GM04504 (cell line): Measurements from ENCODE around the gene KDM5A.
"Not testable (repeated sequence)": the region's sequence is repeated elsewhere in the genome, so short reads cannot be mapped to it uniquely, and the experiment has no call there.

Source experiments
- DNase-seq: peaks from one replicate; pipeline ENCODE4 v3.0.0-alpha.2; 2012; ENCODE audit warnings: low read depth

Gene KDM5A

DNA sequence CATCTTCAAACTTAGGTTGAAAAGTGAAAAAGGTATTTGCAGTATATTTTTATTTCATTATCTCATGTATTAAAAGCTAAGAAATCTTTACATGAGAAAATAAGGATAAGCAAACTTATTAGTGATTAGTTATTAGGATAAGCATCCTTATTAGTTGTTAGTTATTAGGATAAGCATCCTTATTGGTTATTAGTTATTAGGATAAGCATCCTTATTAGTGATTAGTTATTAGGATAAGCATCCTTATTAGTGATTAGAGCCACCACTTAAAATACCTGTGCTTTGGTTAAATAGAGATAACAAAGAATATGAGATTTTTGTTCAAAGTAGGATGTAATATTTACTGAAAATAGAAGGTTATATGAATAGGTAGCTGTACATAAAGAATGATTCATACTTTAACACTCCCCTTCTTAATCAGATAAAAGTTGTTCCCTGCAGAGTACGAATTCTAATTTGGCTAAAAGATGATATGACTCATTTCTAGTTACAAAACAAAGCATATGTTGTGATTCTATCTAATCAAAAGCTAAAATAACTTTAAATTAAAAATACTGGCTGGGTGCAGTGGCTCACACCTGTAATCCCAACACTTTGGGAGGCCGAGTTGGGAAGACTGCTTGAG, 56.4 kb downstream of the KDM5A start:
- no peak for DNase-seq

DNA sequence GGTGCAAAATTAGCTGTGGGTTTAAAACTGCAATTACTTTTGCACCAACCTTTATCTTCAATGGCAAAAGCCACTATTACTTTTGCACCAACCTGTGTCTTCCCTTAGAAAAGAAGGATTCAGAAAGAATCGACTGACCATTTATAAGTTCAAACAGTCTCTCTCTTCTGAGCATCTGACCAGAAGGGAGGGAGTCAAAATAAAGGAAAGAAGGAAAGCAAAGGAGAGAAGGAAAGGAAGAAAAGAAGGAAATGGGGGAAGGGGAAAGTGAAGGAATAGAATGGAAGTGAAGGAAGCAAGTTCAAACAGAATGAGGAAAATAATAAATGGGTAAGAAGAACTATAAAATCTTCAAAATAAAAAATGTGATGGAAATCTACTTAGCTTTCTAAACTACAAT, 57.8 kb downstream of the KDM5A start:
- no peak for DNase-seq

DNA sequence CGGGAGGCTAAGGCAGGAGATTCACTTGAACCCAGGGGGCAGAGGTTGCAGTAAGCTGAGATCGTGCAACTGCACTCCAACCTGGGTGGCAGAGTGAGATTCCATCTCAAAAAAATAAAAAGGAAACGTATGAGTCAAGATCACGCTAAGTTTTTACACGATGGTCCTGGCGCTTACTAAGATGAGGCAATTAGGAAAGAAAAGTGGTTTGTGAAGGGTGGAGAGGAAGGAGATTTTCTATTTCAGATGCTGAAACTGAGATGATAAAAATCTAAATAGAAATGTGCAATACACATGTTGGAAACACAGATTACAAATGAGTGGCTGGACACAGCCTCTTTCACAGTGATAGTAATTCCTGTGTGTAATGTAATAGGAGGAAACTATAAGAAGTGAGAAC, 63.2 kb downstream of the KDM5A start:
- peak; percentile 25 for DNase-seq

DNA sequence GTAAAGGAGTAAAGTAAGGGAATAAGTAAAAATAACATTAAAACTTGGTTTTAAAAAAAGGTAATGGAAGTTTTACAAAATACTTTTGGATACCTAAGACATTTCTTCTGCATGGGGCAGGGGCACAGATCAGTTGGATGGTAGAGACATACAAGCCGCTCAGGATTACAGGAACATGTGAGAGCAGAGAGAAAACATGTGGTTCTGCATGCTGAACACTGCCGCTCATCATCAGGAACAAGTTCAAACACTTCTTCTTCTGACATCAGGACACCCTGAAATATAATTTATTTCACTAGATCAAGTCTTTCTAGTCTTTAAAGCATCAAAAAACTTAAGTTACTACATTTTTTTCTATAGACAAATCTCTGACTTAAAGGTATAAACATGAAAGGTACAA, 65.6 kb downstream of the KDM5A start:
- DNase-seq: no peak

DNA sequence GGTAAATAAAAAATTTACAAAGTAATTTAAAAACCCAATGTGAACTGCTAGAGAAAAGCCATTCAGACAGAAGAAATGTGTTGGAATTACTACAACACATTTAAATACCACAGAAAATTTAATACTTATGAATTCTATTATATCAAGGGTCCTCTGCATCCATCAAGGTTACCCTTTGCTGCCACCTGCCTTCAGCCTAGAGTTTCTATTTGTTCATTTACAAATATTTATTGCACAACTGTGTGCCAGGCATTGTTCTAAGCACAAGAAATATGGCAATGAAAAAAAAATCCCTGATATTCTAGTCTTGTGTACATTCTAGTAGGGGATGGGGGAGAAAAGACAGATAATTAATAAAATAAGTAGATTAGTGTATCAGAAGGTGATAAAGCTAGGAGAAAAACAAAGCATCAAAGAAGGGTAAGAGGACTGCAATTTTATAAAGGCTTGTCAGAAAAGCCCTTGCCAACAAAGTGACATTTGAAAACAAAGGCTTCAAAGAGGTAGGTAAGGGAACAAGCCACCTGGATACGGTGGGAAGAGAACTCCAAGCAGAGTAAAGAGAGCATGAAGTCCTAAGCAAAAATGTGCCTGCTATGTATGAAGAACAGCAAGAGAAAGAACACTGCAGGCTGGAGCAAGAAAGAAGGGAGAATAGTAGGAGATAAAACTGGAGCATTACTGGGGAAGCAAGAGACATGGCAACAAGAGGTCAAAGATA, 67.4 kb downstream of the KDM5A start:
- DNase-seq: no peak

DNA sequence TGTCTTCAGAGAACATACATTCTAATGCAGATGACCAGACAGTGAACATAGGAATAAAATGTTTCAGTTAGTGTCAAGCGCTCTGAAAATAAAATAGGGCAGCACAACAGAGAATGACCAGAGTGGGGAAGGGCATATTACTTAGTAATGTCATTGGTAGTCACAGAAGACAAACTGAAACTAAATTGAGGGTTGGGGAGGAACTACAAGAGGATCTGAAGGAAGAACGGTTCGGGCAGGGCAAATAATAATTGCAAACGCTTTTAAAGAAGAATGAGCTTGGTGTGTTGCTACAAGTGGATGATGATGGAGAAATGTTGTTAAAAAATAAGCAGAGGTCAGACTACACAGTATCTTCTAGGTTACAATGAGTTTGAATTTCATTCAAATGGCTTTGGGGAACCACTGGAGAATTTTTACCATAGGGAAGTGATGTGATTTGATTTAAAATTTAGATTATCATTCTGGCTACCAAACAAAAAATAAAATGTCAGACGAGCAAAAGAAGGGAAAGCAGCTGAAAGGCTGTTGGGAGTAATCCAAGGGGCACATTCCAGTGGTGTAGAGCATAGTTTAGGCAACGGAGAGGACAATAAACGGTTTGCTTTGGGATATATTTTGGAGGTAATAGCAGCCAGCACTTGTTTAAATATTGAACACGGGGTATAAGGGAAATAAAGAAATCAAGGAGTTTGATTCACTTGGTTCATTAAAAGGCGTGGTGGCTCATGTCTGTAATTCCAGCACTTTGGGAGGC, 70.2 kb downstream of the KDM5A start:
- DNase-seq: no peak

DNA sequence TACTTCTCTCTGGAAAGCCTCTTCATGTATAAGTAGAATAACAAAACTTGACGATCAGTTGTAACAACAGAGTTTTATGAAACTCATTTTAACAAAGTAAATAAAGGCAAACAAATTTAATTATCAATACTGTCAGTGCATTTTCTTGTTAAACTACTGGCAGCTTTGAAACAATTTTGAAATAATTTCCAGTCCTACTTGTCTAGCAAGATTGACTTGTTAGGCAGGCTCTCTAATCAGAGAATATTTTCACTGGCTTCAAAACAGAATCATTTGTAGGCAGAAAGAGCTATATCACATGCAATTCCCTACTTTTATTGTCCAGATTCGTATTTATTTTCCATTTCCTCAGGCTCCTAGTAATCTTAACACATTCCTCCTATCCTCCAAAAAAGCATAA, 80.6 kb downstream of the KDM5A start:
- DNase-seq: no peak

DNA sequence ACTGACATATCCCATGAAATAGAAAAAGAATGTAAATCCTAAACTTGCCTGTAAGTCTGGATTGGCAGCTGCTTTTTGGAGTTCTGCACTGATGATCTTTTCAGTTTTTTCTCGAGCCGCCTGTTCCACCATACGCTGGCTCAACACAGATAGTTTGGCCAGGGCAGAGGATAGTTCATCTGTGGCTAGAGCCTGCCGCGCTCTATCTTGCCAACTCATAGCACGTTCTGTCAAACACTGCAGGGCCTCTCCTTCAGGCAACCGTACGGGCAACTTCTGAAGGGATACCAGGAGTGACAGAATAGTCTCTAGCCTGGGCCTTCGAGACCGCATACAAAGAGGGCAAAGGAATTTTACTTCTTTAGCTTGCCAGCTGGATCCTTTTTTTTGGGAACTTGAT, 81.7 kb downstream of the KDM5A start:
- no peak for DNase-seq

DNA sequence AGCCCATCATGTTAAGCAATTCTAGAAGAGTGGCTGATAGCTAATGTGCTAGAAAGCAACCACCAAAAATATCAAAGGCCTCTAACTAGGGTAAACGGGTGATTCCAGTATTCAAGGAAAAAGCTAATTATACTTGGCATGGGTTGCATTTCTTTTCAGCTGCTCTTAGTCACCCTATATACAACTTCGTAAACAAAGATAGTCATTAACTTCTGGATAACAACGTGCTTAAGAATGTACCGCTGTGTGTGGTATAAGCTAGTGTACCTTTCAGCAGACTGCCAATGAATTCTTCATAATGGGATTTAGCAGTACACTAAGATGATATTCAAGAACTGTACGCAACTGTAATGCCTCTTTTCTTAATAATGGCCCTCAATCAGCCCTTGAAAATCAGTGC, 84.3 kb downstream of the KDM5A start:
- DNase-seq: no peak

DNA sequence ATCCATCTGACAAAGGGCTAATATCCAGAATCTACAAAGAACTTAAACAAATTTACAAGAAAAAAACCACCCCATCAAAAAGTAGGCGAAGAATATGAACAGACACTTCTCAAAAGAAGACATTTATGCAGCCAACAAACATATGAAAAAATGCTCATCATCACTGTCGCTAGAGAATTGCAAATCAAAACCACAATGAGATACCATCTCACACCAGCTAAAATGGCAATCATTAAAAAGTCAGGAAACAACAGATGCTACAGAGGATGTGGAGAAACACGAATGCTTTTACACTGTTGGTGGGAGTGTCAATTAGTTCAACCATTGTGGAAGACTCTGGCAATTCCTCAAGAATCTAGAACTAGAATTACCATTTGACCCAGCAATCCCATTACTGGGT, 86.4 kb downstream of the KDM5A start:
- DNase-seq: not testable (repeated sequence)

DNA sequence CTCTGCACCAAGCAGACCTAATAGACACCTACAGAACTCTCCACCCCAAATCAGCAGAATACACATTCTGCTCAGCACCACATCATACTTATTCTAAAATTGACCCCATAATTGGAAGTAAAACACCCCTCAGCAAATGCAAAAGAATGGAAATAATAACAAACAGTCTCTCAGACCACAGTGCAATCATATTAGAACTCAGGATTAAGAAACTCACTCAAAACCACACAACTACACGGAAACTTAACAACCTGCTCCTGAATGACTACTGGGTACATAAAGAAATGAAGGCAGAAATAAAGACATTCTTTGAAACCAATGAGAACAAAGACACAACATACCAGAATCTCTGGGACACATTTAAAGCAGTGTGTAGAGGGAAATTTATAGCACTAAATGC, 89.0 kb downstream of the KDM5A start:
- not testable (repeated sequence) for DNase-seq

DNA sequence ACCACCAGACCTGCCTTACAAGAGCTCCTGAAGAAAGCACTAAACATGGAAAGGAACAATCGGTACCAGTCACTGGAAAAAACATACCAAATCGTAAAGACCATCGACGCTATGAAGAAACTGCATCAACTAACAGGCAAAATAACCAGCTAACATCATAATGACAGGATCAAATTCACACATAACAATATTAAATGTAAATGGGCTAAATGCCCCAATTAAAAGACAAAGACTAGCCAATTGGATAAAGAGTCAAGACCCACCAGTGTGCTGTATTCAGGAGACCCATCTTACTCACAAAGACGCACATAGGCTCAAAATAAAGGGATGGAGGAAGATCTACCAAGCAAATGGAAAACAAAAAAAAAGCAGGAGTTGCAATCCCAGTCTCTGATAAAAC, 89.6 kb downstream of the KDM5A start:
- DNase-seq: not testable (repeated sequence)

DNA sequence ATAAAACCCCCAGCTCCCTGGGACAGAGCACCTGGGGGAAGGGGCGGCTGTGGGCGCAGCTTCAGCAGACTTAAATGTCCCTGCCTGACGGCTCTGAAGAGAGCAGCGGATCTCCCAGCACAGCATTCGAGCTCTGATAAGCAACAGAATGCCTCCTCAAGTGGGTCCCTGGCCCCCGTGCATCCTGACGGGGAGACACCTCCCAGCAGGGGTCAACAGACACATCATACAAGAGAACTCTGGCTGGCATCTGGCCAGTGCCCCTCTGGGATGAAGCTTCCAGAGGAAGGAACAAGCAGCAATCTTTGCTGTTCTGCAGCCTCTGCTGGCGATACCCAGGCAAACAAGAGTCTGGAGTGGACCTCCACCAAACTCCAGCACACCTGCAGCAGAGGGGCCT, 91.1 kb downstream of the KDM5A start:
- DNase-seq: not testable (repeated sequence)

DNA sequence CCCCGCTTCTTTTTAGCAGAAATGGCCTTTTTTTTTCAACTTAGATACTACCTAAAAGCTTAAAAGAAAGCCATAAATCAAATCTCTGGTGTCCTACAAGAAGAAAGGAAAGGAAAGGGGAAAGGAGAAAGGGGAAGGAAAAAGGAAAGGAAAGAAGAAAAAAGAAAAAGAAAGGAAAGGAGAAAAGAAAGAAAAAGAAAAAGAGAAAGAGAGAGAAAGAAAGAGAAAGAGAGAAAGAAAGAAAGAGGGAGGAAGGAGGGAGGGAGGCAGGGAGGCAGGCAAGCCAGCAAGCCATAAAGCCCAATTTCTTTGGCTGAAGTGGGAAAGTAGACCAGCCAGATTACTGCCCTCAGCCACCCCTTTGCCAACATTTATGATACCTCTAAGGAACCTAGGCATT, 94.0 kb downstream of the KDM5A start:
- DNase-seq: no peak

DNA sequence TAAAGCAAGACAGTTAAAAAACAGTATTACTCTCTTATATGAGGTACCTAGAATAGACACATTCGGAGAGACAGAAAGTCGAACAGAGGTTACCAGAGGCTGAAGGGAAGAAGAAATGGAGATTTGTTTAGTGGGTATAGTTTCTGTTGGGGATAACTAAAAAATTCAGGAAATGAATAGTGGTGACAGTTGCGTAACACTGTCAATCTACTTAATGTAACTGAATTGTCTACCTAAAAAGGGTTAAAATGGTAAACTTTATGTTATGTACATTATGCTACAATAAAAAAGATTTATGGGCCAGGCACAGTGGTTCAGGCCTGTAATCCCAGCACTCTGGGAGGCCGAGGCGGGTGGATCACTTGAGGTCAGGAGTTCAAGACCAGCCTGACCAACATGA, 95.9 kb downstream of the KDM5A start:
- DNase-seq: no peak

DNA sequence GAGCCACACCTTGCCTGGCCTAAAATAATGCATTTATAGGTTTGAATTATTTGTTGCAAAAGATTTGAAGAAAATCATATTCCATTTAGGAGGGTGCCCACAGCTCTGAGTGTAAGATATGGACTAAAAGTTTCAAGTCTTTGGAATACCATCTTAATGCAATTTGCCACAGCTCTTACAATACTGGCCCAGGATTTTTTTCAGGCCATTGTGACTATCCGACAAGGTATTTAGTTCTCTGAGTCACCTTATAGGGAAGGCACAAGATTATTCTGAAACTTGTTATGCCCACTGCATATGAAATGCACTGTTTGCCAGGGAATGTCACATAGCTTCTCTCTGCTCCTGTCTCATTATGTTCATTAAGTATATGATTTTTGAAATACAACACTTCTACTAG, 96.9 kb downstream of the KDM5A start:
- no peak for DNase-seq

DNA sequence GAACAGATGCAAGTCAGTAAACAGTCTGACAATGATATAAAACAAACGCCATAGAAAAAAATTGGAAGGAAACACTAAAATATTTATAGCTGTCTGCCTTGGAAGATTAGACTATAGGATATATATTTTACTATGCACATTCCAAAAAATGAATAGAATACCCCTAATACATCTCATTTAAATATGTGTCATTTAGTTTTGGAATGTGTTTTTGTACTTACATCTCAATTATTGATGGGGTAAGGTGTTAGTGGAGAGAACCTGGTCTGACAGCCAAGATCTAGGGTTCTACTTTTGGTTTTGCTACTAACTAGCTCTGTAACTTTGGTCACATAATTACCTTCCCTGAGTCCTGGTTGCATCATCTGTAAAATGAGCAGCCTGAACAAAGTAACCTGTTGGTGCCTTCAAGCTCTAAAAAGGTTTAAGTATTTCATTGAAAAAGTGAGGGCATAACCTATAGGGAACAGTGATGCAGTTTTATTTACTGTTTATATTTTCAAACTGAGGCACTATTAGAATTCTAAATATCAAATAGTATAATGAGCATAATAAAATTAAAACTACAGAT, 97.9 kb downstream of the KDM5A start:
- no peak for DNase-seq

DNA sequence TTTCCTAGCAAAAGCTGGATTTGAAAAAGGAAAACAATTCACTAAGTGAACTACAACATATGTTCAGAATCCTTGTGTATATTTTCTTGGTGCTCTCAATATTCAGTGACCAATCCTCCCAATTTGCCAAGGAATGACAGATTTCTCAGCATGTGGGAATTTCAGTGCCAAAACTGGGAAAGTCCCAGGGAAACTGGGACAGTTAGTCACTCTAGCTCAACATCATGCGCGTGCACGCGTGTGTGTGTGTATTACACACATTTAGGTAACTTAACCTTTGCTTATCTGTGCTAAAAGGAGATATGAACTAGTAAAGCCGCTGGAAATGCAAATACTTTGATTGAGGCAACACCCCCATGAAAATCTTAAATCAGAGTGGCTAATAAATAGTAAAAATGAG, 100.4 kb downstream of the KDM5A start:
- peak; percentile 69 for DNase-seq

DNA sequence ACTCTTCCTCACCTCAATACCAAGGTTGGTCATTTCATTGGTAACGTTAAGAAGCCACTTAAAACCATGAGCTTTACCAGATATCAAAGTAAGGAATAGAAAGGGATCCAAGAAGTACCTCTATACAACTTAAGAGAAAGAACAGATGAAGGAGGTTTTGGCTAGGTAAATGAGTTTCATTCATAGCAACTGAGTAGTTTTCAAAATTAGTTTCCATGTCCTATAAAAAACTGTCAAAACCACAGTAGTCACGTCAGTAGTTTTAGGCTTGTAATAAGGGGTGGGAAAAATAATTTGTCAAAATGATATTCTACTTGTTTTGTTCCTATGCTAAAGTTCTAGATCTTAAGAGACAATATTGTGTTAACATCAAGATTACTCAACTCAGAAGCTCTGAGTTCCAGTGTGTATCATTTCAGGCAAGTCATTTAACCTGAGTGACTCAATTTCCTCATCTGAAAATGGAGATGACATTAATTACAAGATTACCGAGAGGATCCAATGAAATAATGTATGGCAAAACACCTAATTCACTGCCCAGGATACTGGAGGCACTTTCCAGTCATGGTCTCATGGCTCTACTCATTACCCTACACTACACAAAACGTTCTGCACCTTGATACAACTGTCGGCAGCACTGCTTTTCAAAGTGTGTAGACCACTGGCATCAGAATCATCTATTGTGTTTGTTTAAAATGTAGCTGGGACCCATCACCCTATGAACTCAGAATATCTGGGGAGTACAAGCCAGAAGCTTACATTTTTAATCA, 102.4 kb downstream of the KDM5A start:
- no peak for DNase-seq

DNA sequence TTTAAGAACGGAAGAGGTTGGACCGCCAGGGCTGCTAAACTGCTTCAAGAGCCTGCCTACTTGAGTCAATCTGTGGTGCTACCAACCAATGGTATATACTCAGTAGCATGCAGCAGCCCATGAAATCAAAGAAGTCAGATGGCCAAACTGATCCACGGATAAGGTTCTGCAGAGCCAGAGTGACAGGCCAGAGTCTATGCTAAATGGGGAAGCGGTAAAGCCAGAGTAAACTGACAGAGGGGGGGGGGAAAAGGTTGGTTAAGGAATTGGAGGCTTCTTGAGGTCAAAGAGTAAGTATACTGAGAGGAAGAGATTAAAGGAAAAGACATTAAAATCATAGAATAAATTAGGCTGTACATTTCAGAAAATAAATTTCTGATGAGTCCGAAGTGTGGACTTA, 111.1 kb downstream of the KDM5A start:
- DNase-seq: no peak

DNA sequence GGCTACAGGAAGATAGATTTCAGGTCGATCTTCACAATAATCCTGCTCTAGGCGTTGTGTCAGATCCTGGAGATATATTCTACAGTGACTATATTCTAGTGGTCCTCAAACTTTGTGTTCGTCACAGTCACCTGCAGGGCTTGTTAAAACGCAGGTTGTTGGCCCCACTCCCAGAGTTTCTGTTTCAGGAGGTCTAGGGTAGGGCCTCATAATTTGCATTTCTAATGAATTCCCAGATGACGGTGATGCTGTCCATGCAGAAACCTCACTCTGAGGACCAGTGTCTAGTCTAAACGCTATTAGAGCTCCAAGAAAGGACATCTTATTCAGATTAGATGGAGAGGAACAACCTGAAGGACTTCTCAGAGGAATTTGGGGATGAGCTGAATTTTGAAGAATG, 113.3 kb downstream of the KDM5A start:
- no peak for DNase-seq

DNA sequence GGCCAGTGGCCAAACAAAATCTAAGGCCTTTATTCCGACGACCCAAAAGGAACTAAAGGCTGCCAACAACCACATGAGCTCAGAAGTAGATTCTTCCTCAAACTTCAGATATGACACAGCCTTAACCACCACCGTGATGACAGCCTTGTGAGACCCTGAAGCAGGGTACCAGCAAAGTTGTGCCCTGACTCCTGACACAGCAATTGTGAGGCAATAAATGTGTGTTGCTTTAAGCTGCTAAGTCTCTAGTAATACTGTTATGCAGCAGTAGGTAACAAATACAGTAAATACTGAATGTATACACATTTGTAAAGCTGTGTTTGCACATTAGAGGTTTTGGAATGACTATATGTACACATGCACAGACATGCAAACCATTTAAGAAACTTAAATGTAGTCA, 115.7 kb downstream of the KDM5A start:
- no peak for DNase-seq
